Activated CD8-positive, alpha-beta memory T cell treated with anti-CD3 and anti-CD28 coated beads, Interleukin-2, amount 50 U/mL, for 24 hours (primary cell): ENCODE measurements around the gene ZNF438.
"Not testable (repeated sequence)": the region's sequence is repeated elsewhere in the genome, so short reads cannot be mapped to it uniquely, and the experiment has no call there.

Experiments
- DNase-seq: peaks from one replicate; pipeline ENCODE4 v3.0.0-alpha.2; 2020; ENCODE audit errors: extremely low read depth

The ZNF438 gene

GRCh38 chr10:30940256-30940655 is 91.4 kb downstream of the ZNF438 start:
- DNase-seq: no peak

- no peak for DNase-seq
These were observed 91.9 kb downstream of the ZNF438 start for GRCh38 chr10:30939643-30940251.

GRCh38 chr10:30935078-30935477 is 96.6 kb downstream of the ZNF438 start:
- DNase-seq: no peak

GRCh38 chr10:30931094-30931493 is 100.6 kb downstream of the ZNF438 start:
- no peak for DNase-seq

DNA sequence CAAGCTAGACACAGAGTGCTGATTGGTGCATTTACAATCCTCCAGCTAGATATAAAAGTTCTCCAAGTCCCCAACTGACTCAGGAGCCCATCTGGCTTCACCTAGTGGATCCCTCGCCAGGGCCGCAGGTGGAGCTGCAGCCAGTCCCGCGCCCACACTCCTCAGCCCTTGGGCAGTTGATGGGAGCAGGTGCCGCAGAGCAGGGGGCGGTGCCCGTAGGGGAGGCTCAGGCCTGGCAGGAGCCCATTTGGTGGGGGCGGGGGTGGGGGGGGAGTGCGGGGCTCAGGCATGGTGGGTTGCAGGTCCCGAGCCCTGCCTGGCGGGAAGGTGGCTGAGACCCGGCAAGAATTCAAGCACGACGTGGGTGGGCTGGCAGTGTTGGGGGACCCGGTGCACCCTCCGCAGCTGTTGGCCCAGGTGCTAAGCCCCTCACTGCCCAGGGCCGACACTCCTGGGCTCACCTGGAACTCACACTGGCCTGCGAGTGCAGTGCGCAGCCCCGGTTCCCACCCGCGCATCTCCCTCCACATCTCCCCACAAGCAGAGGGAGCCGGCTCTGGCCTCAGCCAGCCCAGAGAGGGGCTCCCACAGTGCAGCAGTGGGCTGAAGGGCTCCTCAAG is 101.7 kb downstream of the ZNF438 start:
- DNase-seq: no peak

- DNase-seq: not testable (repeated sequence)
These were observed 102.3 kb downstream of the ZNF438 start for GRCh38 chr10:30929311-30929729.

GRCh38 chr10:30928742-30929141 is 102.9 kb downstream of the ZNF438 start:
- no peak for DNase-seq

GRCh38 chr10:30918651-30919050 is 113.0 kb downstream of the ZNF438 start:
- DNase-seq: no peak

GRCh38 chr10:30917789-30918188 is 113.9 kb downstream of the ZNF438 start:
- DNase-seq: no peak

DNA sequence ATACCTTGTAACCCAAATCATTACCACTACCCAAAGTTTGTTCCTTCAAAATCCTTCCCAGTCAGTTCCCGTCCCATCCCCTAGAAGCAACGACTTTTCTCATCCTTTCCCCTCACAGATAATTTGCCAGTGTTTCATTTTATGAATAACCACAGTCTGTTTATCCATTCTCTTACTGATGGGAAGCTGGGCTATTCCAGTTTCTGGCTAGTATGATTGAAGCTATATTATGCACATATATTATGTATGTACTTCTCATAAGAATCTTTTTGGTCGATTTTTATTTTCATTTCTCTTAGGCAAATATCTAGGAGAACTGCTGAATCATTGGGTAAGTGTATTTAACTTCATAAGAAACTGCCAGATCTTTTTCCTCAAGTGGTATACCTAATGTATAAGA is 114.6 kb downstream of the ZNF438 start:
- no peak for DNase-seq

GRCh38 chr10:30915146-30915545 is 116.5 kb downstream of the ZNF438 start:
- DNase-seq: no peak

DNA sequence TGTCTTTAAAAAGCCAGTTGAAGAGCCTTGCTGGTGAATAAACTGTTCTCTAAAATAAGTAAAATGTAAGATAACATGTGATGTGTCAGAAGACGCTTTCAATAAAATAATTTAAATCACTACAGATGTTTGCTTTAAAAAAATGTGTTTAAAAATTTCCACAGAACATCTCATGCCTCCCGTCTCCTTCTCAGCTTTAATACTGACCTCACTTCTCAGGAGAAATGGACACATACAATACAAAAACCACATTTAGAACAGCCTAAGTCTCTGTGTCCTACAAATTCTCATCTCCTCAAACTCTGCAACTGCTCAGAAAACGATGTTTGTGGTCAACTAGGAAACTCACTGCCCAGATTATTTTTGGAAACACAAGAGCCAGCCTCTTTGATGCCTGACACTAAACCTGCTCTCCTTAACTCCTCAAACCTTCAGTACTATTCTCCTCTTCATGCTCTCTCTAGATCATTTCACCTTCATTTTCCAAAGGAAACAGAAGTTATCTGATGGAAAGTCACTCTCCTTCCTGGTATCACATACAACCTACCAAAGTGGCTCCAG is 120.3 kb downstream of the ZNF438 start:
- DNase-seq: no peak

GRCh38 chr10:30903397-30904138 is 128.1 kb downstream of the ZNF438 start:
- no peak for DNase-seq

DNA sequence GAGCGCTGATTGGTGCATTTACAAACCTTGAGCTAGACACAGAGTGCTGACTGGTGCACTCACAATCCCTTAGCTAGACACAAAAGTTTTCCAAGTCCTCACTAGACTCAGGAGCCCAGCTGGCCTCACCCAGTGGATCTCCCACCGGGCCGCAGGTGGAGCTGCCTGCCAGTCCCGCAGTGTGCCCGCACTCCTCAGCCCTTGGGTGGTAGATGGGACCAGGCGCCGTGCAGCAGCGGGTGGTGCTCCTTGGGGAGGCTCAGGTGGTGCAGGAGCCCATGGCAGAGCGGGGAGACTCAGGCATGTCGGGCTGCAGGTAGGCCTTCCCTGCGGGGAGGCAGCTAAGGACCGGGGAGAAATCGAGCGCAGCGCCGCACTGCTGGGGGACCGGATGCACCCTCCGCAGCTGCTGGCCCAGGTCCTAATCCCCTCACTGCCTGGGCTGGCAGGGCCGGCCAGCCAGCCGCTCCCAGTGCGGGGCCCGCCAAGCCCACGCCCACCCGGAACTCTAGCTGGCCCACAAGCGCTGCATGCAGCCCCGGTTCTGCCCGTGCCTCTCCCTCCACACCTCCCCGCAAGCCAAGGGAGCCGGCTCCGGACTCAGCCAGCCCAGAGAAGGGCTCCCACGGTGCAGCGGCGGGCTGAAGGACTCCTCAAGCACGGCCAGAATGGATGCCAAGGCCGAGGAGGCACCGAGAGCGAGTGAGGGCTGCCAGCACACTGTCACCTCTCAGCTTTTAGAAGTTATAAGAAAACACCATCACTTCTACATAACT is 128.9 kb downstream of the ZNF438 start:
- DNase-seq: no peak

DNA sequence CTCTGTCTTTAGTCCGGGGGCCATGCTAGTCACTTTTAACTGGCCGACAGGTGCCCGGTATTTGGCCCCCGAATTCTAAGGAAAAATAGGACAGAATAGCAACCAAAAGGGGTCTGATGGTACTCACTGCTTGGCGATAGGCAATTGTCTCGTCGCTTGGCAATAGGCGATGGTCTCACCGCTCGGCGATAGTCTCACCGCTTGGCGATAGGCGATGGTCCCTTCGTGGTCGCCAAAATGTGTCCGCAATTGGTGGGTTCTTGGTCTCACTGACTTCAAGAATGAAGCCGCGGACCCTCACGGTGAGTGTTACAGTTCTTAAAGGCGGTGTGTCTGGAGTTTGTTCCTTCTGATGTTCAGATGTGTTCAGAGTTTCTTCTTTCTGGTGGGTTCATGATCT is 130.2 kb downstream of the ZNF438 start:
- not testable (repeated sequence) for DNase-seq

DNA sequence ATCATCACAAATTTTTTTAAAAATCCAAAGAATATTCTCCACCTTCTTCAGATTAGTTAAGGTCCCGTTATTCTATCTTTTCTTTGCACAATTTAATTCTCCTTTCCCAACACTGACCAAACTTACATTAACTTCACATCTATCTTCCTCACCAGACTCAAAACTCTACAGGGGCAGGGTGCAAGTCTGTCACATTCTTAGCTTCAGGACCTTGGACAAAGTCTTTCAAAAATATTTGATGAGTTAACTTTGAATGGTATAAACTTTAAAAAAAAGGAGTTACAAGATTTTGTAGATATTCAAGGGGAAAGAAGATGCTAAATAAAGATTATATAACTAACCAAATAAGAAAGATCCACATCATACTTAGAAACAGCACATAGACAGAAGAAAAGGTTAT is 132.7 kb downstream of the ZNF438 start:
- DNase-seq: no peak

GRCh38 chr10:30897547-30897946 is 134.1 kb downstream of the ZNF438 start:
- no peak for DNase-seq

DNA sequence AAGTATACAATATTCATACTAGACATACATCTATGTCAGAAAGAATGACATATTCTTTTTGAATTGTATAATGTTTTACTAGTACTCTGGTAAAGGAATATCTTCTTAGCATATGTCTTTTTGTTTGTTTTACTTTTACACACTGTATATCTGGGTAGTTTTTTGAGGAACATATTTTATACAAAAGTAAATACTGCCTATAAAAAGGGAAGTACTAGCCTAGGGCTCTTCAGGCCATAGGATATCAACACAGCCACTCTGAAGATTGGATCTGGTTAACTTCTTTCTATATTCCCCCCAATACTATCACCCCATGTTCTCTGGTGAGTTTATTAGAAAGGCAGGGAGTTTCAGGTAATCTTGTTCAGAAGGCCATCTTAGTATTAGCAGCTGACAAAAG is 134.6 kb downstream of the ZNF438 start:
- no peak for DNase-seq

DNA sequence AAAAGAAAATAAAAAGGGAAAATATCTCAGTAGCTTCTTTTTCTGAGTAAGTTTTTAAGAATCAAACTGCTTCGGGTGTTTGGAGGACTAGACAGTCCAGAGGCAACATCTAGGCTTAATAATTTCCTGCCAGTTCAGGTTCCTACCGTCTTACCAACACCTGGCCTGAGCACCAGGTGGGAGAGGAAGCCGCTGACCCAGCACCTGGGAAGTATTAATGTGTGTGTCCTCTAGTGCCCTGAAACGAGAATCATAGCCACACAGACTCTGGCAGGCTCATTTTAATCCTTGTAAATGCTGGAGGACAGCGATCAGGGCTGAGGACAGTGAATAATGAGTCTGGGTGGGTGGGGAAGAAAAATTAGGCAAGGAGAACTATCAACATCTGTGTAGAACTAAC is 137.4 kb downstream of the ZNF438 start:
- DNase-seq: no peak

DNA sequence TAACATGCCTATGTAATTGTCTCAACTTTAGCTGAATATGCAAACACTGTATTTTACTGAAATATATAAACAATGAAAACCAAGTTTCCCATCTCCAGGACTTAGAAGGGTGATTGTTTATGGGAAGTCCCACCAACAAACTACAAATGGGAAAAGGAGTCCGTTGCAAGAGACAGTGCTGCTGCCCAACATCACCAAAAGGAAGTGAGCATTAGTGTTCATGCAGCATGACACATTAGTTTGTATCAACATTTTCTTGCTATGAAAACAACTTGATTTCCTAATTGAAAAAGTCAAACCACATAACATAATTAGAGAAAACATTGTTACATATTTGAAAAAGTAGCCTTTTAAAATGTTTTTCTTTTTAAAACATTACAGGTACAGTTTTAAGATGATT is 138.5 kb downstream of the ZNF438 start:
- no peak for DNase-seq

DNA sequence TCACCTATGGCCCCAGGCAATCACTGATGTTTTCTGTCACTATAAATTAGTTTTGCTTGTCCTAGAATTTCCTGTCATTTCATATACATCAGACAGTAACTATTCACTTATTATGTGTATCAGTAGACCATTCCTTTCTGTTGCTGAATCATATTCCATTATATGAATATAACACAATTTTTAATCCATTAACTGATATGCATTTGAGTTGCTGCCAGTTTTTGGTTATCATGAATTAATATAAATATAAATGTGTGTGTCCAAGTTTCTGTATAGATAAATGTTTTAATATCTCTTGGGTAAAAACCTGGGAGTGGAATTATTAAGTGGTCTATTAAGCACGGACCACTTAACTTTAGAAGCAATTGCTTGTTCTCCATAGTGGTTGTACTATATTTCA is 143.8 kb downstream of the ZNF438 start:
- DNase-seq: no peak

DNA sequence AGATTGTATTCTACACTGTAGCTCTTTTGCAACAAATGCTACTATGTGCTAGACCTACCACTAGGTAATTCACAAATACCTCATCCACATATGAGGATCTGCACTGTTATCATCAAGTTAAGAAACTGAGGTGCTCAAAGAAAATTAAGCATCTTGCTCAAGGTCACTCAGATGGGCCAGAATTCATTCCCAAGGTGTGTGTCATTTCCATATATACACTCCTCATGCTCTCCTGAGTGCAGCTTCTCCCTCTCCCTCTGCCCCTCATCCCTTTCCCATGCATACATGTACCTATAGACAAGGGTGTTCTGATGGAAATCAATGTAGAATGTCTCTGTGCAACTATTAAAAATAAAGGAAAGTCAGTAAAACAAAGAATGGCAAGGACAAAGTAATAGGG is 146.2 kb downstream of the ZNF438 start:
- DNase-seq: no peak
